MCF 10A (cell line): ENCODE data around the gene RHEX. TPM values are rescaled to one million over a fixed set of nuclear protein-coding genes. Genes with fewer than 3 reads are reported as not detected.

ENCODE experiments used
- BruUV-seq: library from RNA; stranded (reverse); fragments of 400-500 nt; replicated peaks from 2 replicates; lab custom pipeline; 2021; lab: Mats Ljungman, UMichigan
- CTCF ChIA-PET: fragments of 300-600 bp; sonication (Branson Sonifier 250); formaldehyde crosslinking; extraction: SDS; loops from one replicate; lab custom pipeline; 2021; ENCODE audit warnings: antibody characterized with exemption, inconsistent platforms; lab: Yijun Ruan, JAX
- POLR2A ChIA-PET: fragments of 300-600, 350-650 bp; sonication (Branson Sonifier 250); formaldehyde crosslinking; extraction: SDS; loops from one replicate; lab custom pipeline; 2020; ENCODE audit warnings: antibody characterized with exemption, inconsistent platforms; lab: Yijun Ruan, JAX
- DNase-seq: peaks from one replicate; pipeline ENCODE4 v3.0.0-alpha.2; 2018; ENCODE audit not compliant: unreplicated experiment
- H3K27ac Mint-ChIP-seq: one replicate; pipeline ENCODE4 v1.8.0; 2022; ENCODE audit warnings: mild to moderate bottlenecking, low read depth, mixed read lengths; ENCODE audit not compliant: unreplicated experiment
- H3K27me3 Mint-ChIP-seq: one replicate; pipeline ENCODE4 v1.8.0; 2022; ENCODE audit warnings: mixed read lengths; ENCODE audit not compliant: insufficient read depth, unreplicated experiment
- H3K36me3 Mint-ChIP-seq: one replicate; pipeline ENCODE4 v1.8.0; 2022; ENCODE audit warnings: mild to moderate bottlenecking, moderate library complexity, mixed read lengths; ENCODE audit not compliant: insufficient read depth, unreplicated experiment
- H3K4me1 Mint-ChIP-seq: one replicate; pipeline ENCODE4 v1.8.0; 2022; ENCODE audit warnings: mixed read lengths; ENCODE audit not compliant: insufficient read depth, unreplicated experiment
- H3K4me3 Mint-ChIP-seq: one replicate; pipeline ENCODE4 v1.8.0; 2022; ENCODE audit warnings: mild to moderate bottlenecking, moderate library complexity, mixed read lengths; ENCODE audit not compliant: unreplicated experiment
- H3K9me3 Mint-ChIP-seq: one replicate; pipeline ENCODE4 v1.8.0; 2022; ENCODE audit warnings: mixed read lengths; ENCODE audit not compliant: unreplicated experiment
- CTCF ChIP-seq: fragments of 200-600 bp; IDR thresholded peaks from one replicate; pipeline ENCODE4 v1.8.0; 2022; ENCODE audit warnings: antibody characterized with exemption, mild to moderate bottlenecking; ENCODE audit not compliant: unreplicated experiment
- intact Hi-C: fragments of 100-400 bp; cut with micrococcal nuclease; formaldehyde crosslinking; loops from 2 replicates; pipeline ENCODE4 v1.14.1; 2022
- total RNA-seq: library from RNA; stranded (reverse); gene quantifications from 2 replicates; pipeline ENCODE4 v1.2.3, GENCODE V29; 2022

Gene RHEX
- total RNA-seq, 1 experiment from 2014 or later: not detected

GRCh38 chr1:206106328-206107167 is 53.6 kb downstream of the RHEX start:
- TF ChIP-seq CTCF: peak; percentile 99
- Mint-ChIP-seq H3K4me1 (peaks cover 9% of the 10 kb centered on the region), H3K36me3 (no peaks in the 10 kb centered on the region), H3K27ac (no peak overlapping the region), H3K4me3 (no peak overlapping the region), H3K27me3 (peaks cover 5% of the 10 kb centered on the region), H3K9me3 (no peaks in the 10 kb centered on the region)
- CTCF ChIA-PET: interaction anchor here (0.5 to 26.9 kb wide), 48 partner anchors 8 to 1037 kb away, joined by 3 to 517 read pairs (median 5); partner anchors contain the start of genes AVPR1B, CTSE and RAB7B
- POLR2A ChIA-PET: interaction anchor here (0.6 to 5.1 kb wide), 15 partner anchors 17 to 385 kb away, joined by 3 to 68 read pairs (median 4); partner anchors contain the start of gene RAB7B
- intact Hi-C loops: loop anchor here (1.0 kb wide), 5 partner anchors 76 to 447 kb away; no protein-coding TSS in a partner anchor
- peak; percentile 96 for DNase-seq
- BruUV-seq: no TSS peak

DNA sequence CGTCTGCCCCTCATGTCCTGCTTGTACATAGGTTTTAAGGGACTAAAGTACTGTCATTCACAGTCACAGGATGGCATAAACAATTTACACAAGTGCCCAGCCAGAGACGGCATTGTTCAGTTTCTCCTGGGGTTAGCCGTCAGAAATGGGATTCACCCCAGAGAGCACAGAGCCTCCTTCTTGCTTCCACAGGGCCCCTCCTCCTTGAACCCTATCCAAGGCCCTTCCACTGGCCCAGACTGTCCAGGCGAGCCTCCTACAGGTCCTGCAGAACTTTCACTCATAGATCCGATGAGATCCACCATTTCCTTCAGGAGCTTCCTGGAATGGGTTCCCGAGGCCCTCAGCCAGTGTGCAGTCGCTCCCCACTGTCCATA is 54.2 kb downstream of the RHEX start:
- H3K27ac Mint-ChIP-seq: no peak overlapping the region
- H3K4me1 Mint-ChIP-seq: peaks cover 13% of the 10 kb centered on the region
- no peak overlapping the region for H3K4me3 Mint-ChIP-seq
- no peak for DNase-seq
- no peaks in the 10 kb centered on the region for H3K9me3 Mint-ChIP-seq
- ChIA-PET CTCF (interaction anchor here (0.6 to 26.9 kb wide), 19 partner anchors 14 to 506 kb away, joined by 3 to 517 read pairs (median 8); partner anchors contain the start of gene RAB7B), POLR2A (interaction anchor here (0.6 to 5.1 kb wide), 10 partner anchors 18 to 316 kb away, joined by 3 to 68 read pairs (median 6); partner anchors contain the start of gene RAB7B)
- no peaks in the 10 kb centered on the region for H3K36me3 Mint-ChIP-seq
- intact Hi-C loops: no loop called here
- H3K27me3 Mint-ChIP-seq: no peaks in the 10 kb centered on the region
- BruUV-seq: no TSS peak
- no peak for TF ChIP-seq CTCF

GRCh38 chr1:206108635-206109034 is 55.7 kb downstream of the RHEX start:
- Mint-ChIP-seq H3K4me1 (peaks cover 20% of the 10 kb centered on the region), H3K9me3 (no peaks in the 10 kb centered on the region), H3K27me3 (no peaks in the 10 kb centered on the region), H3K27ac (no peak overlapping the region), H3K36me3 (no peaks in the 10 kb centered on the region), H3K4me3 (no peak overlapping the region)
- BruUV-seq: no TSS peak
- DNase-seq: no peak
- intact Hi-C loops: no loop called here
- POLR2A ChIA-PET: interaction anchor here (0.6 to 5.1 kb wide), 4 partner anchors 78 to 165 kb away, joined by 3 to 68 read pairs (median 4); partner anchors contain the start of gene SLC26A9
- CTCF ChIA-PET: interaction anchor here (0.7 to 26.9 kb wide), 19 partner anchors 11 to 450 kb away, joined by 3 to 517 read pairs (median 4); partner anchors contain the start of gene RAB7B
- TF ChIP-seq CTCF: no peak

DNA sequence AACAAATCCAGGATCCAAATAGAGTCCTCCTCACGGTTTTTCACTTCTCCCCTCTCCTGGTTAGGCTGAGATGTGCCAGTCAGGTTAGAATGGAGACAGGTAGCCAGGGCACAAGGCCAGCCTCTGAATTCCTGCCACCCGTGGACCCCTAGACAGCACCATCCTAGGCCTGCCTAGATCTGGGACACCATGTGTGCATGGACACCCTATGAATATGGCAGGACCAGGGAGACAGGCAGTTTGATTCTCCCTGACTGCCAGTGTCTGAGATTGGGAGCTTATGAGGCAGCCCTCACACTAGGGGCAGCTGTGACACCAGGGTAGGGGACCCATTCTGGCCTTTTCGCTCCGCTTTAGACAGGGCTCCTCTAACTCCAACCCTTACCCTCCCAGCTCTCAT is 56.7 kb downstream of the RHEX start:
- no peak overlapping the region for H3K4me3 Mint-ChIP-seq
- CTCF ChIA-PET: interaction anchor here (0.6 to 26.9 kb wide), 12 partner anchors 17 to 451 kb away, joined by 3 to 517 read pairs (median 12); partner anchors contain the start of genes CTSE and RAB7B
- no TSS peak for BruUV-seq
- TF ChIP-seq CTCF: no peak
- DNase-seq: no peak
- H3K9me3 Mint-ChIP-seq: no peaks in the 10 kb centered on the region
- H3K36me3 Mint-ChIP-seq: no peaks in the 10 kb centered on the region
- POLR2A ChIA-PET: interaction anchor here (0.5 to 0.6 kb wide), 2 partner anchors 41 to 632 kb away, joined by 3 read pairs; no protein-coding TSS in a partner anchor
- intact Hi-C loops: no loop called here
- no peaks in the 10 kb centered on the region for H3K27me3 Mint-ChIP-seq
- H3K27ac Mint-ChIP-seq: no peak overlapping the region
- H3K4me1 Mint-ChIP-seq: peaks cover 20% of the 10 kb centered on the region
